Left lung (tissue), 10 donors: ENCODE measurements around the gene CPLANE1. TPM values are rescaled to one million over a fixed set of nuclear protein-coding genes. Genes with fewer than 3 reads are reported as not detected.
"Not testable (repeated sequence)": the region's sequence is repeated elsewhere in the genome, so short reads cannot be mapped to it uniquely, and the experiment has no call there.

Experiments
- ATAC-seq: fragments of 200-7000 bp; cut with Tn5 transposase; one replicate; pipeline ENCODE4 v1.9.1; 2020; ENCODE audit warnings: moderate library complexity
- DNase-seq, 4 donors: peaks; one replicate each; pipeline ENCODE4 v3.0.0-alpha.2; 2013 to 2020
- H3K27ac ChIP-seq, 2 donors: fragments of 200-600 bp; sonication (generic) in 1 of 2; one replicate each; pipeline versions ENCODE4 v1.5.0 to v1.8.0; 2020 to 2021
- H3K27me3 ChIP-seq, 2 donors: fragments of 200-600 bp; sonication (generic) in 1 of 2; one replicate each; pipeline versions ENCODE4 v1.5.0 to v1.8.0; 2020 to 2021
- H3K36me3 ChIP-seq, 2 donors: fragments of 200-600 bp; sonication (generic) in 1 of 2; one replicate each; pipeline versions ENCODE4 v1.5.0 to v1.8.0; 2020 to 2021
- H3K4me1 ChIP-seq, 2 donors: fragments of 200-600 bp; one replicate each; pipeline ENCODE4 v1.8.0; 2021
- H3K4me3 ChIP-seq, 2 donors: fragments of 200-600 bp; sonication (generic) in 1 of 2; one replicate each; pipeline versions ENCODE4 v1.5.0 to v1.8.0; 2020 to 2021; ENCODE audit warnings: mild to moderate bottlenecking in 1 of 2
- H3K9me3 ChIP-seq, 2 donors: fragments of 200-600 bp; sonication (generic) in 1 of 2; one replicate each; pipeline versions ENCODE4 v1.5.0 to v1.8.0; 2020 to 2021
- intact Hi-C, 2 donors: fragments of 100-400 bp; cut with DNase I; formaldehyde crosslinking; loops; one replicate each; pipeline versions ENCODE4 v1.11.2 to v1.14.2; 2022
- polyA plus RNA-seq, 6 donors: library from polyadenylated mRNA; unstranded; fragments of 120-200 nt; gene quantifications; one replicate each; pipeline ENCODE4 v1.2.1, GENCODE V29; 2013; ENCODE audit not compliant: insufficient read length in 6 of 6
- total RNA-seq, 2 donors: library from RNA; stranded (reverse); fragmentation: NEBNext Ultra II Directional; extraction: Animal tissue kit (Norgen Biotek cat#: 25700); gene quantifications; one replicate each; pipeline ENCODE4 v1.2.1, GENCODE V29; 2021
- TF ChIP-seq, protein P1 (sequence below), 2 donors: fragments of 200-600 bp; sonication (generic) in 1 of 2; IDR thresholded peaks; one replicate each; pipeline versions ENCODE4 v1.5.0 to v1.8.0; 2021; ENCODE audit warnings: antibody characterized with exemption in 2 of 2
- donor health status: DM: no; HTN: yes; CAD: no.
- donor health status: DM: no; HTN: no; CAD: no.

Gene CPLANE1
- total and polyA plus RNA-seq, 8 donors: 20.1 to 38.3 (median 34.6) TPM

DNA sequence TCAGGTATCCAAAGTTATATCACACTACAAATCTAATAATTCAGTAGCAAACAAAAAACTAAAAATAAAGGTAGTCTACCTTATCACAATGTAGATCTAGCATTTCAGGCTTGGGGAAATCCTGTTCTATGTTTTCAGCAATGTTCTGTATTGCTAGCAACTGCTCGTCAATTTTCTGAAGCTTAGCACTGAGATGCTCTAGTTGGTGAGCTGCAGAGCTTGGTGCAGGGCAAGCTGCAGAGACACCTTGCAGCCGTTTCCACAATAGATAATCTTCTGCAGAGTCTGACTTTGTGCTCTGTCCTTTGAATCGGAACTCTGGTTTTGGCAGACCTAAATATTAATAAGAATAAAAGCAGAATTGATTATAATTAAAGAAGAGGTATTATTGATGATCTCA is 95.5 kb downstream of the CPLANE1 start:
- TF ChIP-seq, protein P1, sequence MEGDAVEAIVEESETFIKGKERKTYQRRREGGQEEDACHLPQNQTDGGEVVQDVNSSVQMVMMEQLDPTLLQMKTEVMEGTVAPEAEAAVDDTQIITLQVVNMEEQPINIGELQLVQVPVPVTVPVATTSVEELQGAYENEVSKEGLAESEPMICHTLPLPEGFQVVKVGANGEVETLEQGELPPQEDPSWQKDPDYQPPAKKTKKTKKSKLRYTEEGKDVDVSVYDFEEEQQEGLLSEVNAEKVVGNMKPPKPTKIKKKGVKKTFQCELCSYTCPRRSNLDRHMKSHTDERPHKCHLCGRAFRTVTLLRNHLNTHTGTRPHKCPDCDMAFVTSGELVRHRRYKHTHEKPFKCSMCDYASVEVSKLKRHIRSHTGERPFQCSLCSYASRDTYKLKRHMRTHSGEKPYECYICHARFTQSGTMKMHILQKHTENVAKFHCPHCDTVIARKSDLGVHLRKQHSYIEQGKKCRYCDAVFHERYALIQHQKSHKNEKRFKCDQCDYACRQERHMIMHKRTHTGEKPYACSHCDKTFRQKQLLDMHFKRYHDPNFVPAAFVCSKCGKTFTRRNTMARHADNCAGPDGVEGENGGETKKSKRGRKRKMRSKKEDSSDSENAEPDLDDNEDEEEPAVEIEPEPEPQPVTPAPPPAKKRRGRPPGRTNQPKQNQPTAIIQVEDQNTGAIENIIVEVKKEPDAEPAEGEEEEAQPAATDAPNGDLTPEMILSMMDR (IDR thresholded peaks at IDR 0.05): no peak
- intact Hi-C loops: no loop called here
- no peak overlapping the region for H3K4me3 ChIP-seq

GRCh38 chr5:37146896-37147295 is 102.3 kb downstream of the CPLANE1 start:
- H3K27ac ChIP-seq: no peak overlapping the region
- no peaks in the 10 kb centered on the region for H3K27me3 ChIP-seq
- DNase-seq: no peak
- no peak for ATAC-seq
- H3K9me3 ChIP-seq: peaks cover 0 to 12% of the 10 kb centered on the region in 2 donors
- H3K4me1 ChIP-seq: no peaks in the 10 kb centered on the region
- TF ChIP-seq, protein P1 (IDR thresholded peaks at IDR 0.05): no peak
- H3K4me3 ChIP-seq: no peak overlapping the region
- intact Hi-C loops: no loop called here
- peaks cover 0 to 38% of the 10 kb centered on the region in 2 donors for H3K36me3 ChIP-seq

More for the DNA sequence above, 95.5 kb downstream of the CPLANE1 start:
- no peak for ATAC-seq
- no peak overlapping the region for H3K27ac ChIP-seq
- DNase-seq: no peak
- no peaks in the 10 kb centered on the region for H3K9me3 ChIP-seq
- H3K36me3 ChIP-seq: peaks cover 0 to 53% of the 10 kb centered on the region in 2 donors
- H3K27me3 ChIP-seq: no peaks in the 10 kb centered on the region
- no peaks in the 10 kb centered on the region for H3K4me1 ChIP-seq

- DNase-seq: no peak
- ATAC-seq: no peak
- no peak overlapping the region for H3K4me3 ChIP-seq
- intact Hi-C loops: no loop called here
- no peaks in the 10 kb centered on the region for H3K27me3 ChIP-seq
- peaks cover 0 to 11% of the 10 kb centered on the region in 2 donors for H3K9me3 ChIP-seq
- TF ChIP-seq, protein P1 (IDR thresholded peaks at IDR 0.05): no peak
- H3K27ac ChIP-seq: no peak overlapping the region
- no peaks in the 10 kb centered on the region for H3K4me1 ChIP-seq
- peaks cover 0 to 31% of the 10 kb centered on the region in 2 donors for H3K36me3 ChIP-seq
Measured at GRCh38 chr5:37136694-37137093, 112.5 kb downstream of the CPLANE1 start.

- H3K27me3 ChIP-seq, H3K4me1 ChIP-seq, intact Hi-C loops, H3K27ac ChIP-seq, H3K4me3 ChIP-seq, DNase-seq, ATAC-seq: not testable (repeated sequence)
- H3K36me3 ChIP-seq: peaks cover 0 to 31% of the 10 kb centered on the region in 2 donors
- H3K9me3 ChIP-seq: peaks cover 0 to 11% of the 10 kb centered on the region in 2 donors
Measured at GRCh38 chr5:37135312-37135711, 113.9 kb downstream of the CPLANE1 start.

DNA sequence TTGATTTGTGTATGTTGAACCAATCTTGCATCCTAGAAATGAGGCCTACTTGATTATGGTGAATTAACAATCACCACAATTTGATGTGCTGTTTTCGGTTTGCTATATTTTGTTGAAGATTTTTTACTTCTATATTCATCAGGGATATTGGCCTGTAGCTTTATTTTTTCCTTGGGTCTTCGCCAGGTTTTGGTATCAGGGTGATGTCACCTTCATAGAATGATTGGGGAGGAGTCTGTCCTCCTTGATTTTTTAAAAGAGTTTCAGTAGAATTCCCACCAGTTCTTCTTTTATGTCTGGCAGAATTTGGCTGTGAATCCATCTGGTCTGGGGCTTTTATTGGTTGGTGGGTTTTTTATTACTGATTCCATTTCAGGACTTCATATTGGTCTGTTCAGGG is 115.2 kb downstream of the CPLANE1 start:
- ATAC-seq (no peak), DNase-seq (no peak)
- peaks cover 0 to 44% of the 10 kb centered on the region in 2 donors for H3K36me3 ChIP-seq
- intact Hi-C loops: no loop called here
- H3K4me1 ChIP-seq: no peaks in the 10 kb centered on the region
- H3K4me3 ChIP-seq: no peak overlapping the region
- no peaks in the 10 kb centered on the region for H3K27me3 ChIP-seq
- peaks cover 0 to 18% of the 10 kb centered on the region in 2 donors for H3K9me3 ChIP-seq
- H3K27ac ChIP-seq: no peak overlapping the region
- TF ChIP-seq, protein P1 (IDR thresholded peaks at IDR 0.05): no peak

DNA sequence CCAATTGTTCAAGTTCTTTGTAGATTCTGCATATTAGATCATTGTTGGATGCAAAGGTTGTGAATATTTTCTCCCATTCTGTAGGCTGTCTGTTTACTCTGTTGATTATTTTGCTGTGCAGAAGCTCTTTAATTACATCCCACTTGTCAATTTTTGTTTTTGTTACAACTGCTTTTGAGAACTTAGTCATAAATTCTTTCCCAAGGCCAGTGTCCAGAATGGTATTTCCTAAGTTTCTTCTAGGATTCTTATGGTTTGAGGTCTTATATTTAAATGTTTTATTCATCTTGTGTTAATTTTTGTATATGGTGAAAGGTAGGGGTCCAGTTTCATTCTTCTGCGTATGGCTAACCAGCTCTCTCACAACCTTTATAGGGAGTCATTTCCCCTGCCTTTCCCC is 116.5 kb downstream of the CPLANE1 start:
- H3K36me3 ChIP-seq: peaks cover 0 to 37% of the 10 kb centered on the region in 2 donors
- peaks cover 0 to 18% of the 10 kb centered on the region in 2 donors for H3K9me3 ChIP-seq
- H3K27me3 ChIP-seq: no peaks in the 10 kb centered on the region
- ATAC-seq (no peak), DNase-seq (no peak)
- H3K4me3 ChIP-seq: no peak overlapping the region
- TF ChIP-seq, protein P1 (IDR thresholded peaks at IDR 0.05): no peak
- no peaks in the 10 kb centered on the region for H3K4me1 ChIP-seq
- intact Hi-C loops: no loop called here
- H3K27ac ChIP-seq: no peak overlapping the region
